Uterus (tissue), 2 donors: ENCODE measurements around the gene BCAS3.

Experiments used
- CTCF ChIP-seq, 4 experiments: fragments of 200-600 bp in 2 of 4; fragments of 450-650 bp in 2 of 4; sonication (generic) in 2 of 4; IDR thresholded peaks; one replicate each; pipeline ENCODE4 v1.5.1; 2016 to 2019; ENCODE audit warnings: antibody characterized with exemption in 4 of 4, mild to moderate bottlenecking in 2 of 4, moderate library complexity in 1 of 4
- POLR2A ChIP-seq, 2 donors: fragments of 450-650 bp; IDR thresholded peaks; one replicate each; pipeline ENCODE4 v1.6.1; 2016; ENCODE audit warnings: antibody characterized with exemption in 2 of 2, mild to moderate bottlenecking in 1 of 2, moderate library complexity in 1 of 2

GRCh38 chr17:61335845-61336655, 658.4 kb downstream of the BCAS3 start:
- TF ChIP-seq CTCF (IDR thresholded peaks at IDR 0.05) (no peak), POLR2A (IDR thresholded peaks at IDR 0.05) (no peak)
